Heart right ventricle (tissue), 16 donors: ENCODE measurements around the gene KRT32. TPM values are rescaled to one million over a fixed set of nuclear protein-coding genes. Genes with fewer than 3 reads are reported as not detected.

Experiments
- ATAC-seq, 8 donors: fragments of 200-7000 bp; cut with Tn5 transposase; one replicate each; pipeline ENCODE4 v1.9.1; 2020; ENCODE audit warnings: mild to moderate bottlenecking in 8 of 8, moderate library complexity in 8 of 8, moderate number of reproducible peaks in 1 of 8
- DNase-seq, 2 donors: peaks; one replicate each; pipeline ENCODE4 v3.0.0-alpha.2; 2020
- H3K27ac ChIP-seq, 10 donors: fragments of 200-600 bp; sonication (generic) in 2 of 10; one replicate each; pipeline versions ENCODE4 v1.5.0 to v1.8.0; 2020 to 2022; ENCODE audit warnings: mild to moderate bottlenecking in 3 of 10
- H3K27me3 ChIP-seq, 7 donors: fragments of 200-600 bp; one replicate each; pipeline ENCODE4 v1.8.0; 2021 to 2022; ENCODE audit warnings: mild to moderate bottlenecking in 2 of 7
- H3K36me3 ChIP-seq, 9 donors: fragments of 200-600 bp; sonication (generic) in 1 of 9; one replicate each; pipeline versions ENCODE4 v1.5.0 to v1.8.0; 2020 to 2022; ENCODE audit warnings: mild to moderate bottlenecking in 2 of 9
- H3K4me1 ChIP-seq, 9 donors: fragments of 200-600 bp; sonication (generic) in 1 of 9; one replicate each; pipeline versions ENCODE4 v1.5.0 to v1.8.0; 2020 to 2022; ENCODE audit warnings: mild to moderate bottlenecking in 4 of 9
- H3K4me3 ChIP-seq, 10 donors: fragments of 200-600 bp; sonication (generic) in 2 of 10; one replicate each; pipeline versions ENCODE4 v1.5.0 to v1.8.0; 2020 to 2022; ENCODE audit warnings: mild to moderate bottlenecking in 7 of 10, moderate library complexity in 2 of 10
- H3K9me3 ChIP-seq, 11 donors: fragments of 200-600 bp in 10 of 11; sonication (generic) in 2 of 11; one replicate each; pipeline versions ENCODE4 v1.5.0 to v1.8.0; 2013 to 2022; ENCODE audit warnings: mild to moderate bottlenecking in 2 of 11, control low read depth in 1 of 11, moderate library complexity in 1 of 11
- WGBS, 2 donors: extraction: QIAGEN DNeasy Blood & Tissue Kit; methylation state at CpG; one replicate each; pipeline ENCODE4 v1.1.7; 2013; ENCODE audit warnings: inconsistent platforms in 1 of 2; 5-methylcytosine and 5-hydroxymethylcytosine counted together
- intact Hi-C, 10 donors: fragments of 100-400 bp; cut with DNase I; formaldehyde crosslinking; loops; one replicate each; pipeline versions ENCODE4 v1.11.1 to v1.14.2; 2022
- microRNA-seq, 2 donors: library from miRNA; unstranded; fragments of <30 nt; microRNA quantifications; one replicate each; pipeline ENCODE4 v1.2.0, GENCODE V29; 2021
- polyA plus RNA-seq, 2 donors: library from polyadenylated mRNA; stranded (reverse); fragments of 200-250 nt; gene quantifications; one replicate each; pipeline ENCODE4 v1.2.3, GENCODE V29; 2013
- total RNA-seq, 10 donors: library from RNA; stranded (reverse); fragmentation: NEBNext Ultra II Directional in 3 of 10; extraction: Animal tissue kit (Norgen Biotek cat#: 25700) in 3 of 10; gene quantifications; one replicate each; pipeline versions ENCODE4 v1.2.1 to v1.2.4, GENCODE V29; 2021 to 2023
- TF ChIP-seq, protein P1 (sequence below), 9 donors: fragments of 200-600 bp; sonication (generic) in 2 of 9; IDR thresholded peaks; one replicate each; pipeline versions ENCODE4 v1.5.0 to v1.8.0; 2021 to 2022; ENCODE audit warnings: antibody characterized with exemption in 9 of 9, mild to moderate bottlenecking in 5 of 9, moderate library complexity in 1 of 9
- donor health status: Arrhythmogenic right ventricular cardiomyopathy.
- donor health status: ischemic (EF 13 %, LVEDD 7.1; RV severe dilation, severe dysfunction).
- donor health status: healthy with polysubstance abuse.
- donor health status: DM: no; HTN: yes; CAD: no.
- donor health status: DM: no; HTN: no; CAD: no.
- donor health status: ischemic (EF 25% LVEDD 6.9; RV normal size, moderate dysfunction).
- donor health status: ischemic (EF 25% LVEDD 5.7; RV mildly dilated, moderate dysfunction).
- donor health status: healthy.
- donor health status: DM: yes; HTN: yes; CAD: no.
- donor health status: Ischemic cardiomyopathy.
- donor health status: ischemic (EF 35%, LVEDD 5.7; RV mildly dilated, moderate dysfunction).
- donor health status: nonischemic (EF 11% LVEDD 7.7; RV severe dilation, severe dysfunction).
- donor health status: DM: yes; HTN: yes; CAD: no.
- donor health status: PGD.
- donor health status: ischemic (EF 29% LVEDD 5.4; RV normal size, mild dysfunction).
- donor health status: nonischemic (EF 23%, LVEDD 6.1; RV moderate dilation, normal function).

The KRT32 gene
- total and polyA plus RNA-seq, 12 donors: 0.14 to 0.22 (median 0.21) TPM; not detected in 9

DNA sequence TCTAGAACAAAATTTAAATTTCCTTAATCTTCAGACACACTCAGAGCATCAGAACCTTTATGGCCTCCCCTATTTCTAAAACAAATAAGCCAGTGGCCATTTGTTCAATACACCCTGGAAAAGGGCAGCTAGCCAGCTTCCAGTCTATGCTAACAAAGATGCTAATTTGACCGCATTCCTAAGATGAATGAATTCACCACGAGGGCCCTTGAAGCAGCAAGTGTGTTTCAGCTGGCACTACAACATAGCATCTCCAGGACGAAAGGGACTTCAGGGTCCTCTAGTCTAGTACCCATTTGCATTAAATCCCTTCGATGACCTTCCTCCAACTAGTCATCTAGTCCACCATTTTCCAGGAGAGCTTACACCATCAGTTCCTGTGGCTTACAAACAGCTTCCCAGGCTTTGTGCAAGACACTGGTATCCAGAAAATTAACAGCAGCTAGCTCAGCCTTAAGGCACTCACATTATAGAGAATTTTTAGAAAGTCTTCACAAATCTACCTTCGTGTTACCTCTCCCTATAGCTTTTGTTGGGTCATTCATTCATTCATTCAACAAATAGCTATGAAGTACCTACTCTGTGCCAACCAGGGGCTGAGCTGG lies 53.7 kb downstream of the KRT32 start:
- Histone ChIP-seq H3K9me3 (no peaks in the 10 kb centered on the region), H3K4me1 (peaks cover 0 to 22% (median 7%) of the 10 kb centered on the region in 9 donors), H3K27me3 (peaks cover 0 to 4% (median 0%) of the 10 kb centered on the region in 7 donors), H3K27ac (no peak overlapping the region), H3K36me3 (no peaks in the 10 kb centered on the region), H3K4me3 (no peak overlapping the region)
- ATAC-seq (no peak), DNase-seq (no peak)
- intact Hi-C loops: loop anchor here in 1 of 10 donors (10.0 kb wide), 1 partner anchor 81 kb away; no protein-coding TSS in a partner anchor
- WGBS, 2 donors: 64% methylated on average over 5 of the region's 5 CpGs
- TF ChIP-seq, protein P1, sequence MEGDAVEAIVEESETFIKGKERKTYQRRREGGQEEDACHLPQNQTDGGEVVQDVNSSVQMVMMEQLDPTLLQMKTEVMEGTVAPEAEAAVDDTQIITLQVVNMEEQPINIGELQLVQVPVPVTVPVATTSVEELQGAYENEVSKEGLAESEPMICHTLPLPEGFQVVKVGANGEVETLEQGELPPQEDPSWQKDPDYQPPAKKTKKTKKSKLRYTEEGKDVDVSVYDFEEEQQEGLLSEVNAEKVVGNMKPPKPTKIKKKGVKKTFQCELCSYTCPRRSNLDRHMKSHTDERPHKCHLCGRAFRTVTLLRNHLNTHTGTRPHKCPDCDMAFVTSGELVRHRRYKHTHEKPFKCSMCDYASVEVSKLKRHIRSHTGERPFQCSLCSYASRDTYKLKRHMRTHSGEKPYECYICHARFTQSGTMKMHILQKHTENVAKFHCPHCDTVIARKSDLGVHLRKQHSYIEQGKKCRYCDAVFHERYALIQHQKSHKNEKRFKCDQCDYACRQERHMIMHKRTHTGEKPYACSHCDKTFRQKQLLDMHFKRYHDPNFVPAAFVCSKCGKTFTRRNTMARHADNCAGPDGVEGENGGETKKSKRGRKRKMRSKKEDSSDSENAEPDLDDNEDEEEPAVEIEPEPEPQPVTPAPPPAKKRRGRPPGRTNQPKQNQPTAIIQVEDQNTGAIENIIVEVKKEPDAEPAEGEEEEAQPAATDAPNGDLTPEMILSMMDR (IDR thresholded peaks at IDR 0.05): no peak

DNA sequence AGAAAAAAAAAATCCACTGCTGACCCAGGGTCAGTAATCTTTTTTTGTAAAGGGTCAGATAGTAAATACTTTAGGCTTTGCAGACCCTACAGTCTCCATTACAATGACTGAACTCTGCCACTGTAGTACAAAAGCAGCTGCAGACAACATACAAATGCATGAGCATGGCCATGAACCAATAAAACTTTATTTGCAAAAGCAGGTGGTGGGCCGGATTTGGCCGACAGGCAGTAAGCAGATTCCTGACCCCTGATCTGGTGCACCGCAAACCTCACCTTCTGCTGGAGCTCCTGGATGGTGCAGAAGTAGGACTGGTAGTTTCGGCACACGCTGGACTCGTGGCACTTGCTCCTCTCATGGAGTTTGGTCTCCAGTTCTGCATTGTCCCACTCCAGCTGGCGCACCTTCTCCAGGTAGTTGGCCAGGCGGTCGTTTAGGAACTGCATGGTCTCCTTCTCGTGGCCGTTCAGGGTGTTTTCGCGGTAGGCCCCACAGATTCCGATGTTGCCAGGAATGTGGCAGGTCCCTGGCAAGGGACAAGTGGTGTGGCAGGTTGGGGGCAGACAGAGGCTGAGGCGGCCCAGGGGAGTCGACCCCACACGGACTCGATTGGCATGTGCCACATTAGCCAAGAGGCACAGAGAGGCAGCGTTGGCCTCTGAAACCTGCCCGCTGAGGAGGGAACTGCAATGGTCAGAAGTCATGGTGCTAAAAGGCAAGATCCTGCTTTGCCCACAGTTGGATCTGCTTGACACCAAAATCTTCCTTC lies 55.9 kb downstream of the KRT32 start:
- DNase-seq (no peak), ATAC-seq (no peak)
- no peak overlapping the region for H3K4me3 ChIP-seq
- peaks cover 0 to 14% (median 5%) of the 10 kb centered on the region in 9 donors for H3K4me1 ChIP-seq
- TF ChIP-seq, protein P1 (IDR thresholded peaks at IDR 0.05): no peak
- 93 to 94% methylated on average over 20 of the region's 20 CpGs for WGBS, 2 donors
- no peak overlapping the region for H3K27ac ChIP-seq
- no peaks in the 10 kb centered on the region for H3K36me3 ChIP-seq
- H3K9me3 ChIP-seq: no peaks in the 10 kb centered on the region
- H3K27me3 ChIP-seq: peaks cover 0 to 4% (median 0%) of the 10 kb centered on the region in 7 donors
- intact Hi-C loops: loop anchor here in 1 of 10 donors (10.0 kb wide), 1 partner anchor 84 kb away; no protein-coding TSS in a partner anchor

Small RNA genes lying within 50 kb of the gene (microRNA-seq; reads per million reads assigned to microRNA genes)
- gene MIR6510: 0 reads per million in 2 donors

Other genes with a start within 250 kb of the KRT32 start
- gene KRTAP9-2, start 240.7 kb downstream of the KRT32 start, total RNA-seq: not detected
- not detected for gene KRTAP9-2, start 240.7 kb downstream of the KRT32 start, polyA plus RNA-seq
- gene KRTAP9-3, start 234.9 kb downstream of the KRT32 start, total RNA-seq: not detected
- not detected for gene KRTAP9-3, start 234.9 kb downstream of the KRT32 start, polyA plus RNA-seq
- gene KRTAP9-8, start 229.4 kb downstream of the KRT32 start, total RNA-seq: not detected
- gene KRTAP9-8, start 229.4 kb downstream of the KRT32 start, polyA plus RNA-seq: not detected
- gene KRTAP9-4, start 217.7 kb downstream of the KRT32 start, total RNA-seq: not detected
- gene KRTAP9-4, start 217.7 kb downstream of the KRT32 start, polyA plus RNA-seq: not detected
- gene KRTAP9-9, start 212.0 kb downstream of the KRT32 start, total RNA-seq: not detected
- not detected for gene KRTAP9-9, start 212.0 kb downstream of the KRT32 start, polyA plus RNA-seq
- gene KRTAP9-6, start 202.0 kb downstream of the KRT32 start, total RNA-seq: not detected
- not detected for gene KRTAP9-6, start 202.0 kb downstream of the KRT32 start, polyA plus RNA-seq
- gene KRTAP9-7, start 191.7 kb downstream of the KRT32 start, total RNA-seq: not detected
- gene KRTAP9-7, start 191.7 kb downstream of the KRT32 start, polyA plus RNA-seq: not detected
- not detected for gene KRTAP29-1, start 164.5 kb downstream of the KRT32 start, total RNA-seq
- not detected for gene KRTAP29-1, start 164.5 kb downstream of the KRT32 start, polyA plus RNA-seq
- not detected for gene KRTAP16-1, start 158.1 kb downstream of the KRT32 start, total RNA-seq
- not detected for gene KRTAP16-1, start 158.1 kb downstream of the KRT32 start, polyA plus RNA-seq
- gene KRTAP17-1, start 151.7 kb downstream of the KRT32 start, total RNA-seq: not detected
- gene KRTAP17-1, start 151.7 kb downstream of the KRT32 start, polyA plus RNA-seq: not detected
- gene KRT33A, start 116.6 kb downstream of the KRT32 start, total RNA-seq: not detected
- not detected for gene KRT33A, start 116.6 kb downstream of the KRT32 start, polyA plus RNA-seq
- not detected for gene KRT33B, start 97.6 kb downstream of the KRT32 start, total RNA-seq
- not detected for gene KRT33B, start 97.6 kb downstream of the KRT32 start, polyA plus RNA-seq
- not detected for gene KRT34, start 85.1 kb downstream of the KRT32 start, total RNA-seq
- not detected for gene KRT34, start 85.1 kb downstream of the KRT32 start, polyA plus RNA-seq
- not detected for gene KRT31, start 69.8 kb downstream of the KRT32 start, total RNA-seq
- under 1 TPM in 1 of 2 donors, not detected in 1; 0.01 TPM for gene KRT31, start 69.8 kb downstream of the KRT32 start, polyA plus RNA-seq
- gene KRT37, start 42.8 kb downstream of the KRT32 start, total RNA-seq: not detected
- gene KRT37, start 42.8 kb downstream of the KRT32 start, polyA plus RNA-seq: not detected
- gene KRT38, start 26.4 kb downstream of the KRT32 start, total RNA-seq: not detected
- not detected for gene KRT38, start 26.4 kb downstream of the KRT32 start, polyA plus RNA-seq
- gene KRT35, start 13.8 kb upstream of the KRT32 start, total RNA-seq: not detected
- not detected for gene KRT35, start 13.8 kb upstream of the KRT32 start, polyA plus RNA-seq
- not detected for gene KRT36, start 22.5 kb upstream of the KRT32 start, total RNA-seq
- gene KRT36, start 22.5 kb upstream of the KRT32 start, polyA plus RNA-seq: not detected
- gene KRT13, start 38.2 kb upstream of the KRT32 start, total RNA-seq: not detected
- gene KRT13, start 38.2 kb upstream of the KRT32 start, polyA plus RNA-seq: 1 to 10 TPM in 1 of 2 donors, not detected in 1; 6.7 TPM
- gene KRT15, start 51.5 kb upstream of the KRT32 start, total RNA-seq: under 1 TPM in 1 of 10 donors, not detected in 9; 0.07 TPM
- gene KRT15, start 51.5 kb upstream of the KRT32 start, polyA plus RNA-seq: under 1 TPM in 1 of 2 donors, not detected in 1; 0.22 TPM
- gene KRT19, start 60.9 kb upstream of the KRT32 start, total RNA-seq: 1 to 10 TPM in 3 of 10 donors, under 1 TPM in 7; 0.37 to 5.7 (median 0.77) TPM
- 1 to 10 TPM; 1.2 to 1.7 TPM for gene KRT19, start 60.9 kb upstream of the KRT32 start, polyA plus RNA-seq
- gene KRT9, start 104.7 kb upstream of the KRT32 start, total RNA-seq: not detected
- not detected for gene KRT9, start 104.7 kb upstream of the KRT32 start, polyA plus RNA-seq
- not detected for gene KRT14, start 119.5 kb upstream of the KRT32 start, total RNA-seq
- under 1 TPM in 1 of 2 donors, not detected in 1; 0.30 TPM for gene KRT14, start 119.5 kb upstream of the KRT32 start, polyA plus RNA-seq
- gene KRT16, start 145.4 kb upstream of the KRT32 start, total RNA-seq: under 1 TPM in 1 of 10 donors, not detected in 9; 0.15 TPM
- gene KRT16, start 145.4 kb upstream of the KRT32 start, polyA plus RNA-seq: under 1 TPM; 0.12 to 0.44 TPM
- not detected for gene KRT17, start 157.2 kb upstream of the KRT32 start, total RNA-seq
- gene KRT17, start 157.2 kb upstream of the KRT32 start, polyA plus RNA-seq: under 1 TPM in 1 of 2 donors, not detected in 1; 0.07 TPM
- gene EIF1, start 221.5 kb upstream of the KRT32 start, total RNA-seq: 1,000 to 10,000 TPM; 1,115 to 1,330 (median 1,284) TPM
- 1,000 to 10,000 TPM in 1 of 2 donors, 100 to 1,000 TPM in 1; 551 to 1,123 TPM for gene EIF1, start 221.5 kb upstream of the KRT32 start, polyA plus RNA-seq
- gene GAST, start 244.9 kb upstream of the KRT32 start, total RNA-seq: not detected
- not detected for gene GAST, start 244.9 kb upstream of the KRT32 start, polyA plus RNA-seq